HepG2 (cell line): ENCODE data around the gene ZNF629.
"Not testable (repeated sequence)": the region's sequence is repeated elsewhere in the genome, so short reads cannot be mapped to it uniquely, and the experiment has no call there.

Experiments
- ESRRA ChIP-seq: sonication (generic); formaldehyde crosslinking; IDR thresholded peaks from 2 replicates; pipeline ENCODE4 v1.5.1; 2020; ENCODE audit warnings: mild to moderate bottlenecking, low read depth, missing genetic modification reagents
- TGIF2 ChIP-seq: IDR thresholded peaks from 2 replicates; pipeline ENCODE4 v1.6.1; 2016; ENCODE audit warnings: control low read depth, missing compliant biosample characterization

GRCh38 chr16:30809675-30810074 lies 22.7 kb upstream of the ZNF629 start:
- TF ChIP-seq TGIF2 (CRISPR knock-in tag); ESRRA: not testable (repeated sequence)
